AML-193 (cell line): Measurements from ENCODE around the gene LRRTM4.

Experiments used
- DNase-seq, 2 experiments: peaks; one replicate each; lab custom pipeline; 2025; lab: John Stamatoyannopoulos, UW

LRRTM4 gene

GRCh38 chr2:77470096-77470495 is 52.1 kb downstream of the LRRTM4 start:
- DNase-seq: no peak

DNA sequence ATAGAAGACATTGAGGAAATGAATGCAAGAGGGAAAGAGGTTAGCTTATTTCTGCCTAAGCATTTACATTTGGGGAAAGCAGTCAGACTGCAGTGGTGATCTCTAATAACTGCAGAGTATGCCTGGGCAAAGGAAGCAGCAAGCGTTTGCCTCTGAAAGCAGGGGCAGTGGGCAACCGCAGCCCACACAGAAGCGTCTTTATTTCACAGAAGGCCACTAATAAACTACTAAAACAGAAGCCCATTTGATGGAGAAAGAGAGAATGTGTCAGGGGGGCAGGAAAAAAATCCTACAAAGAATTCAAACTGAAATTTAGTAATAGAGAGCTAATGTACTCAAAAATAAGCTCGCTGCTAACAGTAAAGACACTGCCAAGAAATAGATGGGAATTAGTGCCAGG is 53.1 kb downstream of the LRRTM4 start:
- DNase-seq: no peak

DNA sequence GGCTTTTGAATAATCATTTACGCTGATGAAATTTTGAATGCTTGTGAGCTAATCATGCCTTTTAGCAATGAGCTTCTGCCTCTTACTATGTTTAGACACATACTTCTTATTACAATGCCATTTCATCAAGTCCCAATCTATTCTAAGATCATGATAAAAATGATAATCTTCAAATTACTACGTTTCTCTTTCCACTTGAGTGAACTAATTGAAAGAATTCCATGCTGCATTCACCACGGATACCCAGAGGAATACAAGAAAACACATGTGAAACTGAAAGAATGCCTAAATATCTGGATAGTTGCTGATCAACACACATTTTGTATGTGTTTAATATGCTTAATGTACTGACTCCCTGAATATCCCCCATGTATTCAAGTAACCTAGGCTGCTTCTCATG is 62.3 kb downstream of the LRRTM4 start:
- DNase-seq: no peak

- no peak for DNase-seq
Measured at GRCh38 chr2:77458216-77458615, 64.0 kb downstream of the LRRTM4 start.

DNA sequence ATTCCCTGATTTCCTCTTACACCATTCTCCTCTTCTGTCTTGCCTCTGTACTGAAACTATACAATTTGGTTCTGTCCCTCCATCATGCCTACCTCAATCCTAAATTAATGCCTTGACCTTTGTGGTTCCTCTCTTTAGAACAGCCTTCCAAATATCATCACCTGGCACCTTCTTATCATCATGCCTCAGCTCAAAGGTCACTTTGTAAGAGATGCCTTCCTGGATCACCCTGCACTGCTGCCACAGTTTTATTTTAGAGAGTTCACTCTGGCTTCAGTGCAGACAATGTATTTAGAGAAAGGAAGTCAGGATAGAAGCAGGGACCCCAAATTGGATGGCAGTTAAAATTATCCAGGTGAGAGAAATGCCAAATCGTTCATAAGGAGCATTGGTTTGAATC is 64.5 kb downstream of the LRRTM4 start:
- DNase-seq: no peak

DNA sequence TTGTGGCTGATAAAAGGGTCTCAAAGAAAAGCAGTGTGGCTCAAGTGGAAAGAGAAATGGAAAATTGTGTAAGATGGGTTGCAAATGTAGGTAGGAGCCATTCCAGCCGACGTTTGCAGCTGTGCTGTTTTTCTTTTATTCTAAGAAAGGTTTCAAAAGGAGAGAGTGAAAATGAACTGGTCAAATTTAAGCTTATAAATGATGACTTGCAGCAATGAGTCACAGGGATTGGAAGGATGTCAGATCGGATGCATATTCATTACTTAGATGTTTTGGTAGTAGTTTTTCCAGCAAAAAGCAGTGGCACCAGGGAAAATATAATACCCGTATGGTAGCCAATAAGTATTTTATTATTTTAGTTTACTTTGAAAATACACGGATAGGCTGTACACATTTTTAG is 79.1 kb downstream of the LRRTM4 start:
- DNase-seq: no peak

GRCh38 chr2:77434880-77435279 is 87.3 kb downstream of the LRRTM4 start:
- no peak for DNase-seq

DNA sequence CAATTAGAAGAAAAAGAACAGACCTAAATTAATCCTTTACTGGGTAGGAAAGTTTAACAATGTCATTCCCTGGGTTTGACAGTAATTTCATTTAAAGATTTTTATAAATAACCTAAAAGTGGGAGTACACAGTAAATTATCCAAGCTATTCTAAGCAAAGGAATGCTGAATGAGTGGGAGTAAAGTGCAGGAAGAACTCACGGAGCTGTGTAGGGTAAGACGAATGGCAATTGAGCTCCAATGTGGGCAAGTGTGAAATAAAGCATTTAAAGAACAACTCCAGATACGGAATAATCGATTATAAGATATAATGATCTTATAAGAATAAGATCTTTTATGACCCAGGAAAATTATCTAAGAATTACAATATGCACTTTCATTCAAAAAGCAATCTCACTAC is 93.2 kb downstream of the LRRTM4 start:
- DNase-seq: no peak

GRCh38 chr2:77421971-77422370 is 100.2 kb downstream of the LRRTM4 start:
- no peak for DNase-seq

GRCh38 chr2:77418537-77418936 is 103.6 kb downstream of the LRRTM4 start:
- DNase-seq: no peak

GRCh38 chr2:77404189-77404588 is 118.0 kb downstream of the LRRTM4 start:
- no peak for DNase-seq

GRCh38 chr2:77398970-77399600 is 123.1 kb downstream of the LRRTM4 start:
- DNase-seq: no peak

DNA sequence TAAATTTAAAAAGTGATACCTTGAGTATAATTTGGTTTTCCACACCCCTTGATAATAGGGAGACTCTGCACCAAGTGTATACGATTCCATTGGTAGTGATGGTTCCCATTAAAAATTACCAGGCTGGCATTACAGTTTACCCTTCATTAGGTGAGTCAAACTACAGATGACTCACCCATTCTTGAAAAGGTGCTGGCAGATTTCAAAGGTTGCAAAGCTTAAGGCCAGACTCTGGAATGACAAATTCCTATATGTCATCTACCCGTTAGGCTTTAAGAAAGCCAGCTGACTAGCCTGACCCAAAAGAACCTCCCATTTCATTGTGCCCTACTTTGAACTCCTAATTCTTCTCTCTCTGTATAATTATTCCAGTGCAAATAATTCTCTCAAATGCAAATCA is 124.4 kb downstream of the LRRTM4 start:
- DNase-seq: no peak

GRCh38 chr2:77395011-77395410 is 127.2 kb downstream of the LRRTM4 start:
- DNase-seq: no peak

- DNase-seq: no peak
Measured at GRCh38 chr2:77391119-77391518, 131.1 kb downstream of the LRRTM4 start.

- no peak for DNase-seq
Measured at GRCh38 chr2:77387324-77387723, 134.9 kb downstream of the LRRTM4 start.

- DNase-seq: no peak
Measured at GRCh38 chr2:77372636-77373035, 149.5 kb downstream of the LRRTM4 start.

DNA sequence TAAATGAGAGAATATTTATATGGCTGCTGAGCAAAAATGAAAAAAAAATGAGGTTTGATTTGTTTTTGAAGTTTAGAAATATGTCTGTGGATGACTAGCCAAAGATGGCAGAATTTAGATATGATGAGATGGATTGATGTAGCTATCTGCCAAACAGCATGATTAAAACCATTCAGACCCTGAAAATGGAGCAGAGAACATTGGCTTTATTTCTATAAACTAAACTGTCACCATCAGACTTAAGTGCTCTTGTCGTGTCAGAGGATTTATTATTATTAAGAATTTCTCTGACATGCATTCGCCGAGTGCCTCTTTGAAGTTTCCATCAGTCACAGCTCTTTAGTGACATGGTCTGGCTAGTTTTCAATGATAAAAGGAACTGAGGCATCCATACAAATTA is 151.7 kb downstream of the LRRTM4 start:
- DNase-seq: no peak

DNA sequence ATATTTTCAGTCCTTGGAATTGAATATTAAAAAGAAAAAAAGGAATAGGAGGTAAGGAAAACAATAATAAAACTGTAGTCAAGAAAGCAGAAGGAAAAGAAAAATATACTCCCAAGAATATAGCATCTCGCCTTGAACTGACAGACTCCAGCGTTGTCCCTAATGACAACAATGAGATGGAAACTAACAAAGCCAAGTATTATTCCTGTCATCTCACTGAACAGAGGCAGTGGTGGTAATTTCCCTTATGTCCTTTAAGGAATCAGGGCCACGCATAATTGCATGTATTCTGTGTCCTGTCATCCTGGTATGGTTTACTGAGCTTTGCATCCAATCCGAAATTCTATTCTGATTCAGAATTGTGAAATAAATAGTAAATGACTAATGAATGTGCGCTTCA is 158.9 kb downstream of the LRRTM4 start:
- DNase-seq: no peak

DNA sequence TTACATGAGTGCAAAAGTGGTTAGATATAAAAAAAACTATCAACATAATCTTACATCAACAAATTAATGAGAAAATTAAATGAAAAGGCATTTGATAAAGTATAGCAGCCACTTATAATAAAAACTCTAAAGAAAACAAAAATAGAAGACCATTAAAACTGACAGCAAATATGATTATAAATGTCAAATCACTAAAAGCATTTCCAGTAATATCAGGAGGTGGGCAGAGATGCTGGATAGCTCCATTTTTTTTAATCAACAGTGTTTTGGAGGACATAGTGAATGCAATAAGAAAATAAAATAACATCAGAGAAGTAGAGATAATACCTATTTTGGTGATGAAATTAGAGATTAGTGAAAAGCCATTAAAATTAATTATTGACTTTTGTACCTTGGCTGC is 173.4 kb downstream of the LRRTM4 start:
- no peak for DNase-seq

- no peak for DNase-seq
Measured at GRCh38 chr2:77336013-77336412, 186.2 kb downstream of the LRRTM4 start.

- no peak for DNase-seq
Measured at GRCh38 chr2:77328134-77328931, 193.8 kb downstream of the LRRTM4 start.

DNA sequence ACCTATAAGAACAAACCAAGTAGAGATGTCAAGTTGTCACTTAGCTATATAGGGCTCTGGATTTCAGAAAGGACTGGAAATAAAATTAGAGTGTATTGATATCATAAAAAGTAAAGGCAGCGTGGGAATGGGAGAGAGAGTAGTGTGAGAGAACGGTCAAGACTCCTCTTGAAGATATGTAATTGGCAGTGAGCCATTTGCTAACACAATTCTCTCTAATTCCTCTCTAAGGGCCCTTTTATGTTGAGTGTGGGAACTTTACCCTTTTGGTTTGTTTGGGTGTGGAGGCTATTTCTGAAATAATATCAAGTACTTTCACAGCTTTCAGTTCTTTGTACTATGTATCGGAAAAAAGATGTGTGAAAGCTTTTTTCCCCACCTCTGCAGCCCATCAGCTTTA is 196.8 kb downstream of the LRRTM4 start:
- DNase-seq: no peak

- no peak for DNase-seq
Measured at GRCh38 chr2:77322431-77322830, 199.7 kb downstream of the LRRTM4 start.
